IMR-90 (cell line): ENCODE results near the gene KRT78. TPM values are rescaled to one million over a fixed set of nuclear protein-coding genes. Genes with fewer than 3 reads are reported as not detected.
A peak's percentile ranks its signal among the peaks of the same experiment; 100 is the strongest.

Experiments
- ATAC-seq: fragments of 200-7000 bp; cut with Tn5 transposase; 2 replicates; pipeline ENCODE4 v1.9.1; 2020; ENCODE audit warnings: low read depth, mild to moderate bottlenecking, moderate library complexity
- BruUV-seq: library from RNA; stranded (reverse); fragments of 400-500 nt; replicated peaks from 2 replicates; lab custom pipeline; 2021; lab: Mats Ljungman, UMichigan
- CTCF ChIA-PET: fragments of 300-600 bp; formaldehyde crosslinking; extraction: SDS; loops from one replicate; lab custom pipeline; 2021; ENCODE audit warnings: antibody characterized with exemption; lab: Yijun Ruan, JAX
- POLR2A ChIA-PET: fragments of 300-600 bp; sonication (Branson Sonifier 250); formaldehyde crosslinking; loops from one replicate; lab custom pipeline; 2022; ENCODE audit warnings: antibody characterized with exemption; ENCODE audit not compliant: unreplicated experiment; lab: Charles Lee
- DNase-seq: peaks from one replicate; pipeline ENCODE4 v3.0.0; 2013
- H2AFZ ChIP-seq: replicated peaks from 2 replicates; pipeline ENCODE3; 2013; ENCODE audit warnings: low read length, mild to moderate bottlenecking; ENCODE audit not compliant: poor library complexity
- H2AK5ac ChIP-seq: 2 replicates; pipeline ENCODE4 v1.6.1; 2013; ENCODE audit warnings: low read depth, low read length, inconsistent platforms
- H2AK9ac ChIP-seq: replicated peaks from 2 replicates; pipeline ENCODE3; 2013; ENCODE audit warnings: mild to moderate bottlenecking, low read depth, low read length, moderate library complexity; ENCODE audit not compliant: poor library complexity
- H2BK120ac ChIP-seq: 2 replicates; pipeline ENCODE4 v1.6.1; 2013; ENCODE audit warnings: low read depth, low read length, inconsistent platforms
- H2BK15ac ChIP-seq: 3 replicates; pipeline ENCODE4 v1.6.1; 2013; ENCODE audit warnings: low read depth, low read length, inconsistent platforms
- H2BK20ac ChIP-seq: 2 replicates; pipeline ENCODE4 v1.6.1; 2013; ENCODE audit warnings: low read depth, mild to moderate bottlenecking, inconsistent platforms, low read length, moderate library complexity
- H2BK5ac ChIP-seq: 2 replicates; pipeline ENCODE4 v1.6.1; 2013; ENCODE audit warnings: mild to moderate bottlenecking, low read depth, low read length, inconsistent platforms; ENCODE audit not compliant: poor library complexity, severe bottlenecking
- H3K14ac ChIP-seq: replicated peaks from 2 replicates; pipeline ENCODE4 v1.6.1; 2013; ENCODE audit warnings: low read depth, low read length, inconsistent platforms
- H3K18ac ChIP-seq: 2 replicates; pipeline ENCODE4 v1.6.1; 2013; ENCODE audit warnings: low read depth, low read length, control low read depth
- H3K23ac ChIP-seq: 2 replicates; pipeline ENCODE4 v1.6.1; 2013; ENCODE audit warnings: low read depth, low read length, inconsistent platforms
- H3K27ac ChIP-seq: 2 replicates; pipeline ENCODE4 v1.5.1; 2013; ENCODE audit warnings: mild to moderate bottlenecking, control low read depth, low read length; ENCODE audit not compliant: insufficient read depth
- H3K27me3 ChIP-seq: 2 replicates; pipeline ENCODE4 v1.6.1; 2013; ENCODE audit warnings: low read length; ENCODE audit not compliant: control insufficient read depth, insufficient read depth
- H3K36me3 ChIP-seq: 2 replicates; pipeline ENCODE4 v1.6.1; 2013; ENCODE audit warnings: low read length, mixed read lengths; ENCODE audit not compliant: control insufficient read depth, insufficient read depth
- H3K4ac ChIP-seq: 2 replicates; pipeline ENCODE4 v1.6.1; 2013; ENCODE audit warnings: low read depth, low read length, inconsistent platforms
- H3K4me1 ChIP-seq: 2 replicates; pipeline ENCODE4 v1.6.1; 2013; ENCODE audit warnings: low read length, mixed read lengths; ENCODE audit not compliant: control insufficient read depth, insufficient read depth
- H3K4me2 ChIP-seq: 2 replicates; pipeline ENCODE4 v1.6.1; 2013; ENCODE audit warnings: low read depth, mild to moderate bottlenecking, control low read depth, low read length, moderate library complexity
- H3K4me3 ChIP-seq: 2 replicates; pipeline ENCODE4 v1.5.1; 2013; ENCODE audit warnings: low read depth, mild to moderate bottlenecking, control low read depth, low read length, moderate library complexity; ENCODE audit not compliant: insufficient read depth
- H3K56ac ChIP-seq: 2 replicates; pipeline ENCODE4 v1.6.1; 2013; ENCODE audit warnings: low read length, inconsistent platforms; ENCODE audit not compliant: insufficient read depth; ENCODE audit errors: extremely low read depth
- H3K79me1 ChIP-seq, 2 experiments: 2 replicates each; pipeline ENCODE4 v1.6.1; 2013; ENCODE audit warnings: low read length in 2 of 2, inconsistent platforms in 1 of 2, low read depth in 1 of 2
- H3K9ac ChIP-seq: 2 replicates; pipeline ENCODE4 v1.6.1; 2013; ENCODE audit warnings: low read depth, low read length, control low read depth
- H3K9me1 ChIP-seq: 2 replicates; pipeline ENCODE4 v1.6.1; 2013; ENCODE audit warnings: low read length, inconsistent platforms; ENCODE audit not compliant: insufficient read depth
- H3K9me3 ChIP-seq: 2 replicates; pipeline ENCODE4 v1.6.1; 2013; ENCODE audit warnings: low read length; ENCODE audit not compliant: control insufficient read depth, insufficient read depth
- H4K20me1 ChIP-seq: 2 replicates; pipeline ENCODE4 v1.6.1; 2013; ENCODE audit warnings: low read length, inconsistent platforms; ENCODE audit not compliant: insufficient read depth
- H4K5ac ChIP-seq: 2 replicates; pipeline ENCODE4 v1.6.1; 2013; ENCODE audit warnings: mild to moderate bottlenecking, low read depth, low read length, control low read depth
- H4K8ac ChIP-seq, 2 experiments: 2 replicates each; pipeline ENCODE4 v1.6.1; 2013; ENCODE audit warnings: low read depth in 2 of 2, low read length in 2 of 2, control low read depth in 1 of 2, inconsistent platforms in 1 of 2
- H4K91ac ChIP-seq: 2 replicates; pipeline ENCODE4 v1.6.1; 2013; ENCODE audit warnings: low read depth, low read length, inconsistent platforms; ENCODE audit not compliant: insufficient read depth
- BHLHE40 ChIP-seq: fragments of 150-350 bp; IDR thresholded peaks from 2 replicates; pipeline ENCODE4 v1.6.1; 2016; ENCODE audit warnings: mild to moderate bottlenecking, low read depth, low read length
- CHD1 ChIP-seq: IDR thresholded peaks from 2 replicates; pipeline ENCODE4 v1.6.1; 2012; ENCODE audit warnings: low read depth, low read length, improper control_type of control experiment
- RFX5 ChIP-seq: IDR thresholded peaks from 2 replicates; pipeline ENCODE4 v1.8.0; 2012; ENCODE audit warnings: low read depth, mild to moderate bottlenecking, low read length, moderate library complexity
- WGBS, 2 experiments: methylation state at CpG; one replicate each; pipeline versions ENCODE4 v1.1.5 to v1.1.7; 2013; ENCODE audit warnings: missing lambda C conversion rate in 2 of 2; ENCODE audit not compliant: insufficient read length in 1 of 2; ENCODE audit errors: extremely low coverage in 2 of 2; 5-methylcytosine and 5-hydroxymethylcytosine counted together
- dilution Hi-C: fragments of 300-500 bp; cut with HindIII; formaldehyde crosslinking; loops from one replicate; pipeline ENCODE4 v1.14.3; 2018; ENCODE audit warnings: low sequenced_read_pairs; ENCODE audit not compliant: unreplicated experiment
- in situ Hi-C: fragments of 300-500 bp; cut with MboI; formaldehyde crosslinking; loops from 3 replicates; pipeline ENCODE4 v1.14.3; 2019; ENCODE audit warnings: low sequenced_read_pairs, inconsistent platforms, mixed read lengths
- intact Hi-C: fragments of 100-400 bp; cut with micrococcal nuclease; formaldehyde crosslinking; loops from 2 replicates; pipeline ENCODE4 v1.10.0; 2022
- polyA plus RNA-seq, 3 experiments: library from polyadenylated mRNA; depleted of rRNA; stranded (reverse); fragments of >200 nt; gene quantifications; 2 replicates each; pipeline ENCODE4 v1.2.3, GENCODE V29; 2012; ENCODE audit warnings: low replicate concordance in 1 of 3
- total RNA-seq: library from RNA; depleted of rRNA; stranded (reverse); fragments of >200 nt; gene quantifications from 2 replicates; pipeline ENCODE4 v1.2.3, GENCODE V29; 2012

KRT78 gene
- total and polyA plus RNA-seq, 2 of the 4 experiments (the other 2 are of a cell fraction) = not detected

- Histone ChIP-seq H3K4ac (no peak overlapping the region), H2BK15ac (no peak overlapping the region), H3K9ac (no peak overlapping the region), H2BK5ac (no peak overlapping the region), H3K14ac (no peak overlapping the region), H3K36me3 (no peaks in the 10 kb centered on the region), H2AK9ac (no peak overlapping the region), H2AFZ (peak overlapping the region; percentile 64), H3K9me1 (no peaks in the 10 kb centered on the region), H2BK20ac (no peak overlapping the region), H4K5ac (no peak overlapping the region), H3K56ac (no peak overlapping the region), H3K4me1 (no peaks in the 10 kb centered on the region), H3K79me1 (no peaks in the 10 kb centered on the region), H3K4me2 (no peak overlapping the region), H3K23ac (no peak overlapping the region), H4K8ac (no peak overlapping the region), H4K91ac (no peak overlapping the region), H2BK120ac (no peak overlapping the region), H3K18ac (no peak overlapping the region), H4K20me1 (no peaks in the 10 kb centered on the region), H3K4me3 (no peak overlapping the region), H3K27me3 (peaks cover 42% of the 10 kb centered on the region), H3K27ac (no peak overlapping the region), H3K9me3 (no peaks in the 10 kb centered on the region), H2AK5ac (no peak overlapping the region)
- TF ChIP-seq RFX5 (no peak), BHLHE40 (no peak), CHD1 (no peak)
- in situ Hi-C loops (no loop called here), intact Hi-C loops (no loop called here), dilution Hi-C loops (no loop called here)
- ATAC-seq (no peak), DNase-seq (no peak)
- no TSS peak for BruUV-seq
- 65% methylated on average over 6 of the region's 19 CpGs; no CpG with 5 or more reads in 1 of the 2 experiments for WGBS, 2 experiments
- ChIA-PET CTCF (no interaction called here), POLR2A (no interaction called here)
Observed at GRCh38 chr12:52790427-52791270, 58.1 kb downstream of the KRT78 start.
